Adrenal gland (tissue), 12 donors: ENCODE measurements around the gene SETD3. TPM values are rescaled to one million over a fixed set of nuclear protein-coding genes. Genes with fewer than 3 reads are reported as not detected.

ENCODE experiments used
- DNase-seq, 7 donors: peaks; one replicate each; pipeline ENCODE4 v3.0.0-alpha.2; 2019 to 2020
- H3K27ac ChIP-seq, 5 donors: fragments of 200-600 bp; sonication (generic) in 4 of 5; 1 replicate in 3 of 5; 2 replicates in 2 of 5; pipeline versions ENCODE4 v1.5.1 to v1.8.0; 2016 to 2020; ENCODE audit warnings: mild to moderate bottlenecking in 1 of 5
- H3K27me3 ChIP-seq: fragments of 200-600 bp; 2 replicates; pipeline ENCODE4 v1.8.0; 2021
- H3K36me3 ChIP-seq, 2 donors: fragments of 200-600 bp; replicated peaks in 1 of 2; 1 replicate in 1 of 2; 2 replicates in 1 of 2; pipeline versions ENCODE4 v1.5.1 to v1.8.0; 2018 to 2022
- H3K4me1 ChIP-seq, 2 donors: fragments of 200-600 bp; replicated peaks in 1 of 2; 1 replicate in 1 of 2; 2 replicates in 1 of 2; pipeline versions ENCODE4 v1.5.1 to v1.8.0; 2018 to 2021
- H3K4me3 ChIP-seq, 4 donors: fragments of 200-600 bp; sonication (generic) in 3 of 4; one replicate each; pipeline ENCODE4 v1.5.1; 2016 to 2018
- H3K9me3 ChIP-seq, 3 donors: fragments of 200-600 bp; sonication (generic) in 1 of 3; replicated peaks in 1 of 3; 1 replicate in 2 of 3; 2 replicates in 1 of 3; pipeline versions ENCODE4 v1.5.1 to v1.8.0; 2016 to 2021
- CTCF ChIP-seq, 6 experiments: fragments of 450-650 bp in 4 of 6; fragments of 200-600 bp in 2 of 6; sonication (generic) in 1 of 6; IDR thresholded peaks; 1 replicate in 5 of 6; 2 replicates in 1 of 6; pipeline versions ENCODE4 v1.5.1 to v1.8.0; 2016 to 2021; ENCODE audit warnings: antibody characterized with exemption in 6 of 6, mild to moderate bottlenecking in 2 of 6, moderate library complexity in 1 of 6
- POLR2A ChIP-seq, 2 donors: fragments of 450-650 bp; IDR thresholded peaks; one replicate each; pipeline ENCODE4 v1.6.1; 2017; ENCODE audit warnings: antibody characterized with exemption in 2 of 2, mild to moderate bottlenecking in 2 of 2, moderate library complexity in 1 of 2
- WGBS, 4 donors: extraction: QIAGEN DNeasy Blood & Tissue Kit in 2 of 4; methylation state at CpG; one replicate each; pipeline versions ENCODE4 v1.1.5 to v1.1.7; 2013 to 2017; 5-methylcytosine and 5-hydroxymethylcytosine counted together
- intact Hi-C, 2 donors: fragments of 100-400 bp; cut with DNase I; formaldehyde crosslinking; loops; one replicate each; pipeline versions ENCODE4 v1.14.1 to v1.15.0; 2022 to 2023
- polyA plus RNA-seq, 3 donors: library from polyadenylated mRNA; stranded (reverse); fragments of 200-250 nt in 2 of 3; fragments of 350-450 nt in 1 of 3; fragmentation: Illumina TruSeq in 1 of 3; extraction: RNeasy Lipid Tissue Mini Kit (QIAGEN cat#74804) in 1 of 3; gene quantifications; one replicate each; pipeline ENCODE4 v1.2.3, GENCODE V29; 2013 to 2014
- total RNA-seq, 9 donors: library from RNA; depleted of rRNA in 4 of 9; stranded (reverse); fragments of >200 nt in 4 of 9; fragments of 120-200 nt in 1 of 9; fragmentation: NEBNext Ultra II Directional in 1 of 9; extraction: Animal tissue kit (Norgen Biotek cat#: 25700) in 1 of 9; gene quantifications; one replicate each; pipeline versions ENCODE4 v1.1.0 to v1.2.4, GENCODE V29; 2013 to 2023
- donor health status: healthy with polysubstance abuse.
- donor health status: Bipolar disorder and iron deficiency.
- donor health status: DM: yes; HTN: yes; CAD: no.
- donor health status: DM: no; HTN: no; CAD: no.
- donor health status: DM: no; HTN: no; CAD: no.
- donor health status: DM: yes; HTN: yes; CAD: no.

The SETD3 gene
- total and polyA plus RNA-seq, 12 donors, result 23.1 to 58.6 (median 44.3) TPM

- 90 to 94% (median 92%) methylated on average over 12 of the region's 12 CpGs for WGBS, 4 donors
- Histone ChIP-seq H3K36me3 (no peaks in the 10 kb centered on the region), H3K9me3 (no peaks in the 10 kb centered on the region), H3K4me1 (peaks cover 0 to 2% of the 10 kb centered on the region in 2 donors), H3K4me3 (no peak overlapping the region), H3K27me3 (no peaks in the 10 kb centered on the region), H3K27ac (no peak overlapping the region)
- TF ChIP-seq POLR2A (IDR thresholded peaks at IDR 0.05) (no peak), CTCF (IDR thresholded peaks at IDR 0.05) (no peak)
- DNase-seq, result no peak
- intact Hi-C loops, result no loop called here
Measured at GRCh38 chr14:99426813-99427346, 53.8 kb downstream of the SETD3 start.

DNA sequence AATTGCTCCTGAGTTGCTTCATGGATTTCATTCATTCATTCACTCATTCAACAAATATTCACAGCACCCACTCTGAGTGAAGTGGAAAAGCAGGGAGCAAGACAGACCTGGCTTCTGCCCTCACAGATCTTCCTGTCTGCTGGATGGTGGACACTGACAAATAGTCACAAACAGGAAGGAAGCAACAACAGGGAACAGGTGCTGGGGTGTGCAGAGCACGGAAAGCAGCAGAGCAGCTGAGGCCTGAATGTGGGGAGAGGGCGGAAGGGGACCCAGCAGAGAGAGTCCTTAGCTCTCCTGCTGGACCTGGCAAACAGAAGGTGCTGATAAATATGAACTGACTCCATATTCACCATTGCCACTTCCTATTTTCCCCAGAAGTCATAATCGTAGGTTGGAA lies 54.4 kb downstream of the SETD3 start:
- Histone ChIP-seq H3K27me3 (no peaks in the 10 kb centered on the region), H3K36me3 (no peaks in the 10 kb centered on the region), H3K9me3 (no peaks in the 10 kb centered on the region), H3K4me3 (no peak overlapping the region), H3K27ac (no peak overlapping the region), H3K4me1 (no peaks in the 10 kb centered on the region)
- TF ChIP-seq CTCF (IDR thresholded peaks at IDR 0.05) (no peak), POLR2A (IDR thresholded peaks at IDR 0.05) (no peak)
- WGBS, 4 donors, result 87 to 92% (median 87%) methylated on average over 3 of the region's 3 CpGs
- intact Hi-C loops, result no loop called here
- no peak for DNase-seq

- Histone ChIP-seq H3K4me3 (no peak overlapping the region), H3K36me3 (no peaks in the 10 kb centered on the region), H3K27ac (no peak overlapping the region), H3K27me3 (no peaks in the 10 kb centered on the region), H3K4me1 (no peaks in the 10 kb centered on the region), H3K9me3 (no peaks in the 10 kb centered on the region)
- DNase-seq, result no peak
- no peak for TF ChIP-seq CTCF (IDR thresholded peaks at IDR 0.05)
- intact Hi-C loops, result no loop called here
- 90 to 96% (median 96%) methylated on average over 6 to 11 of the region's 11 CpGs for WGBS, 4 donors
Measured at GRCh38 chr14:99425272-99425681, 55.4 kb downstream of the SETD3 start.

- TF ChIP-seq POLR2A (IDR thresholded peaks at IDR 0.05) (no peak), CTCF (IDR thresholded peaks at IDR 0.05) (no peak)
- Histone ChIP-seq H3K27ac (no peak overlapping the region), H3K4me1 (no peaks in the 10 kb centered on the region), H3K9me3 (no peaks in the 10 kb centered on the region), H3K36me3 (no peaks in the 10 kb centered on the region), H3K27me3 (no peaks in the 10 kb centered on the region), H3K4me3 (no peak overlapping the region)
- intact Hi-C loops, result no loop called here
- 77 to 87% (median 80%) methylated on average over 5 of the region's 5 CpGs for WGBS, 4 donors
- no peak for DNase-seq
Measured at GRCh38 chr14:99424306-99424877, 56.3 kb downstream of the SETD3 start.
